SK-N-SH (cell line): ENCODE results near the gene RBM47. TPM values are rescaled to one million over a fixed set of nuclear protein-coding genes. Genes with fewer than 3 reads are reported as not detected.
A peak's percentile ranks its signal among the peaks of the same experiment; 100 is the strongest.

Experiments used
- CTCF ChIA-PET: fragments of 300-600, 350-600 bp; formaldehyde crosslinking; extraction: SDS; loops from one replicate; lab custom pipeline; 2021; lab: Yijun Ruan, JAX
- POLR2A ChIA-PET: fragments of 350-600 bp; sonication (Branson Sonifier 250); formaldehyde crosslinking; extraction: SDS; loops from one replicate; lab custom pipeline; 2020; ENCODE audit warnings: antibody characterized with exemption, inconsistent platforms; lab: Yijun Ruan, JAX
- DNase-seq: peaks from one replicate; pipeline ENCODE4 v3.0.0; 2012
- H2AFZ ChIP-seq: fragments of 200-600 bp; sonication (generic); 2 replicates; pipeline ENCODE4 v1.8.1; 2016; ENCODE audit warnings: antibody characterized with exemption, mild to moderate bottlenecking, low read depth
- H3F3A ChIP-seq: fragments of 200-600 bp; sonication (generic); replicated peaks from 2 replicates; pipeline ENCODE3; 2016; ENCODE audit warnings: antibody characterized with exemption, mild to moderate bottlenecking; ENCODE audit not compliant: insufficient read depth
- H3K27ac ChIP-seq, 2 experiments: fragments of 200-500 bp in 1 of 2; fragments of 200-600 bp in 1 of 2; sonication (Bioruptor generic) in 1 of 2; sonication (generic), shearing (Covaris generic) in 1 of 2; 2 replicates each; pipeline versions ENCODE4 v1.5.1 to v1.6.1; 2014 to 2016; ENCODE audit warnings: low read depth in 2 of 2, inconsistent platforms in 1 of 2, low read length in 1 of 2, mild to moderate bottlenecking in 1 of 2, mixed read lengths in 1 of 2
- H3K27me3 ChIP-seq: fragments of 200-600 bp; sonication (generic), shearing (Covaris generic); 2 replicates; pipeline ENCODE4 v1.6.1; 2016; ENCODE audit warnings: mixed run types; ENCODE audit not compliant: insufficient read depth
- H3K36me3 ChIP-seq, 2 experiments: fragments of 200-500 bp in 1 of 2; fragments of 200-600 bp in 1 of 2; sonication (Bioruptor generic) in 1 of 2; sonication (generic) in 1 of 2; replicated peaks in 1 of 2; 2 replicates each; pipeline versions ENCODE3 to v1.5.1; 2014 to 2016; ENCODE audit warnings: low read length in 1 of 2, mild to moderate bottlenecking in 1 of 2; ENCODE audit not compliant: insufficient read depth in 2 of 2, control insufficient read depth in 1 of 2
- H3K4me1 ChIP-seq, 2 experiments: fragments of 200-500 bp in 1 of 2; fragments of 200-600 bp in 1 of 2; sonication (Bioruptor generic) in 1 of 2; sonication (generic), shearing (Covaris generic) in 1 of 2; 2 replicates each; pipeline versions ENCODE4 v1.5.1 to v1.6.1; 2014 to 2016; ENCODE audit warnings: low read depth in 1 of 2, low read length in 1 of 2, mixed run types in 1 of 2; ENCODE audit not compliant: insufficient read depth in 2 of 2, control insufficient read depth in 1 of 2
- H3K4me2 ChIP-seq: fragments of 200-600 bp; sonication (generic), shearing (Covaris generic); 2 replicates; pipeline ENCODE4 v1.6.1; 2017; ENCODE audit warnings: mixed run types
- H3K4me3 ChIP-seq, 2 experiments: fragments of 200-500 bp in 1 of 2; fragments of 200-600 bp in 1 of 2; sonication (Bioruptor generic) in 1 of 2; sonication (generic), shearing (Covaris generic) in 1 of 2; 2 replicates each; pipeline versions ENCODE4 v1.5.1 to v1.8.1; 2014 to 2016; ENCODE audit warnings: low read depth in 2 of 2, inconsistent platforms in 1 of 2, low read length in 1 of 2, mild to moderate bottlenecking in 1 of 2, mixed read lengths in 1 of 2, moderate library complexity in 1 of 2
- H3K79me2 ChIP-seq: fragments of 200-600 bp; sonication (generic); 2 replicates; pipeline ENCODE4 v1.8.1; 2017; ENCODE audit warnings: mild to moderate bottlenecking; ENCODE audit not compliant: insufficient read depth
- H3K9ac ChIP-seq: fragments of 200-600 bp; sonication (generic); 2 replicates; pipeline ENCODE4 v1.6.1; 2017; ENCODE audit warnings: mixed run types
- H3K9me2 ChIP-seq: fragments of 200-600 bp; sonication (generic); 2 replicates; pipeline ENCODE4 v1.6.1; 2017; ENCODE audit warnings: mixed run types
- H3K9me3 ChIP-seq: fragments of 200-600 bp; sonication (generic); 2 replicates; pipeline ENCODE4 v1.6.1; 2017; ENCODE audit warnings: mixed run types, mild to moderate bottlenecking, moderate library complexity
- H4K20me1 ChIP-seq: fragments of 200-600 bp; sonication (generic); 2 replicates; pipeline ENCODE4 v1.6.1; 2017; ENCODE audit warnings: mild to moderate bottlenecking, mixed run types; ENCODE audit not compliant: insufficient read depth
- ELF1 ChIP-seq: IDR thresholded peaks from 2 replicates; pipeline ENCODE4 v1.4.0; 2012
- EZH2phosphoT487 ChIP-seq: fragments of 200-600 bp; sonication (generic); IDR thresholded peaks from 2 replicates; pipeline ENCODE4 v1.6.1; 2017; ENCODE audit warnings: low read depth, mixed run types, mild to moderate bottlenecking, antibody characterized with exemption, moderate library complexity, borderline replicate concordance
- FOSL2 ChIP-seq: IDR thresholded peaks from 2 replicates; pipeline ENCODE4 v1.4.0; 2012; ENCODE audit warnings: low read depth, mild to moderate bottlenecking, moderate library complexity, borderline replicate concordance
- GATA2 ChIP-seq: sonication (generic); formaldehyde crosslinking; IDR thresholded peaks from 2 replicates; pipeline ENCODE4 v1.5.0; 2020; ENCODE audit warnings: mild to moderate bottlenecking, missing genetic modification reagents
- MEF2A ChIP-seq: IDR thresholded peaks from 2 replicates; pipeline ENCODE4 v1.4.0; 2012; ENCODE audit warnings: low read depth, borderline replicate concordance
- MXI1 ChIP-seq: IDR thresholded peaks from 2 replicates; pipeline ENCODE4 v1.6.1; 2012; ENCODE audit warnings: mild to moderate bottlenecking, low read depth, low read length, improper control_type of control experiment
- NRF1 ChIP-seq: IDR thresholded peaks from 2 replicates; pipeline ENCODE4 v1.6.1; 2012; ENCODE audit warnings: low read depth, mild to moderate bottlenecking, low read length
- POLR2AphosphoS5 ChIP-seq: IDR thresholded peaks from 2 replicates; pipeline ENCODE4 v1.6.1; 2012; ENCODE audit warnings: low read depth, low read length
- RCOR1 ChIP-seq: fragments of 150-350 bp; IDR thresholded peaks from 2 replicates; pipeline ENCODE4 v1.6.1; 2017; ENCODE audit warnings: antibody characterized with exemption, low read length
- REST ChIP-seq: IDR thresholded peaks from 2 replicates; pipeline ENCODE4 v1.6.1; 2012; ENCODE audit warnings: mild to moderate bottlenecking, low read depth, low read length, moderate library complexity
- SIN3A ChIP-seq: IDR thresholded peaks from 2 replicates; pipeline ENCODE4 v1.6.1; 2012; ENCODE audit warnings: low read depth, mild to moderate bottlenecking, low read length, moderate library complexity, borderline replicate concordance
- TCF12 ChIP-seq: IDR thresholded peaks from 2 replicates; pipeline ENCODE4 v1.4.0; 2012
- YY1 ChIP-seq: IDR thresholded peaks from 2 replicates; pipeline ENCODE4 v1.4.0; 2012; ENCODE audit warnings: low read depth, mild to moderate bottlenecking
- ZBTB33 ChIP-seq: IDR thresholded peaks from 2 replicates; pipeline ENCODE4 v1.4.0; 2012; ENCODE audit warnings: low read depth, borderline replicate concordance
- WGBS: methylation state at CpG from one replicate; pipeline ENCODE4 v1.1.6; 2017; ENCODE audit warnings: low lambda C conversion rate; 5-methylcytosine and 5-hydroxymethylcytosine counted together
- polyA plus RNA-seq, 3 experiments: library from polyadenylated mRNA; depleted of rRNA; stranded (reverse); fragments of >200 nt; gene quantifications; 2 replicates each; pipeline ENCODE4 v1.2.3, GENCODE V29; 2012
- TF ChIP-seq, protein P1 (sequence below): IDR thresholded peaks from 2 replicates; pipeline ENCODE4; 2012
- TF ChIP-seq, protein P2 (sequence below): IDR thresholded peaks from 2 replicates; pipeline ENCODE4 v1.4.0; 2012; ENCODE audit warnings: low read depth, borderline replicate concordance
- TF ChIP-seq, protein P3 (sequence below): IDR thresholded peaks from 2 replicates; pipeline ENCODE4 v1.4.0; 2012; ENCODE audit warnings: low read depth
- TF ChIP-seq, protein P4 (sequence below): fragments of 150-350 bp; IDR thresholded peaks from 2 replicates; pipeline ENCODE4 v1.6.1; 2017; ENCODE audit warnings: antibody characterized with exemption, low read length, low read depth, borderline replicate concordance
- TF ChIP-seq, protein P5 (sequence below): fragments of 150-350 bp; IDR thresholded peaks from 2 replicates; pipeline ENCODE4 v1.6.1; 2016; ENCODE audit warnings: mild to moderate bottlenecking, low read depth, low read length

RBM47 gene
- polyA plus RNA-seq, 1 of the 3 experiments (the other 2 are of a cell fraction), result 6.8 TPM

GRCh38 chr4:40672528-40673522 lies 43.2 kb upstream of the RBM47 start (continued):
- TF ChIP-seq, protein P1, sequence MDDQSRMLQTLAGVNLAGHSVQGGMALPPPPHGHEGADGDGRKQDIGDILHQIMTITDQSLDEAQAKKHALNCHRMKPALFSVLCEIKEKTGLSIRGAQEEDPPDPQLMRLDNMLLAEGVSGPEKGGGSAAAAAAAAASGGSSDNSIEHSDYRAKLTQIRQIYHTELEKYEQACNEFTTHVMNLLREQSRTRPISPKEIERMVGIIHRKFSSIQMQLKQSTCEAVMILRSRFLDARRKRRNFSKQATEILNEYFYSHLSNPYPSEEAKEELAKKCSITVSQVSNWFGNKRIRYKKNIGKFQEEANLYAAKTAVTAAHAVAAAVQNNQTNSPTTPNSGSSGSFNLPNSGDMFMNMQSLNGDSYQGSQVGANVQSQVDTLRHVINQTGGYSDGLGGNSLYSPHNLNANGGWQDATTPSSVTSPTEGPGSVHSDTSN, result peak; percentile 38; the same call in 1 of the 2 replicates
- no peak for TF ChIP-seq RCOR1
- TF ChIP-seq, protein P2, sequence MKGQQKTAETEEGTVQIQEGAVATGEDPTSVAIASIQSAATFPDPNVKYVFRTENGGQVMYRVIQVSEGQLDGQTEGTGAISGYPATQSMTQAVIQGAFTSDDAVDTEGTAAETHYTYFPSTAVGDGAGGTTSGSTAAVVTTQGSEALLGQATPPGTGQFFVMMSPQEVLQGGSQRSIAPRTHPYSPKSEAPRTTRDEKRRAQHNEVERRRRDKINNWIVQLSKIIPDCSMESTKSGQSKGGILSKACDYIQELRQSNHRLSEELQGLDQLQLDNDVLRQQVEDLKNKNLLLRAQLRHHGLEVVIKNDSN, result no peak
- TF ChIP-seq, protein P3, sequence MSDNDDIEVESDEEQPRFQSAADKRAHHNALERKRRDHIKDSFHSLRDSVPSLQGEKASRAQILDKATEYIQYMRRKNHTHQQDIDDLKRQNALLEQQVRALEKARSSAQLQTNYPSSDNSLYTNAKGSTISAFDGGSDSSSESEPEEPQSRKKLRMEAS, result peak; percentile 46; the same call in 1 of the 2 replicates
- no peak for TF ChIP-seq MEF2A
- TF ChIP-seq, protein P4, sequence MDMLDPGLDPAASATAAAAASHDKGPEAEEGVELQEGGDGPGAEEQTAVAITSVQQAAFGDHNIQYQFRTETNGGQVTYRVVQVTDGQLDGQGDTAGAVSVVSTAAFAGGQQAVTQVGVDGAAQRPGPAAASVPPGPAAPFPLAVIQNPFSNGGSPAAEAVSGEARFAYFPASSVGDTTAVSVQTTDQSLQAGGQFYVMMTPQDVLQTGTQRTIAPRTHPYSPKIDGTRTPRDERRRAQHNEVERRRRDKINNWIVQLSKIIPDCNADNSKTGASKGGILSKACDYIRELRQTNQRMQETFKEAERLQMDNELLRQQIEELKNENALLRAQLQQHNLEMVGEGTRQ, result no peak
- TF ChIP-seq YY1, result no peak
- peak; percentile 70 for TF ChIP-seq TCF12
- TF ChIP-seq SIN3A, result no peak
- TF ChIP-seq ELF1, result no peak
- no peak for TF ChIP-seq EZH2phosphoT487
- TF ChIP-seq, all 33 proteins: peak for 6

DNA sequence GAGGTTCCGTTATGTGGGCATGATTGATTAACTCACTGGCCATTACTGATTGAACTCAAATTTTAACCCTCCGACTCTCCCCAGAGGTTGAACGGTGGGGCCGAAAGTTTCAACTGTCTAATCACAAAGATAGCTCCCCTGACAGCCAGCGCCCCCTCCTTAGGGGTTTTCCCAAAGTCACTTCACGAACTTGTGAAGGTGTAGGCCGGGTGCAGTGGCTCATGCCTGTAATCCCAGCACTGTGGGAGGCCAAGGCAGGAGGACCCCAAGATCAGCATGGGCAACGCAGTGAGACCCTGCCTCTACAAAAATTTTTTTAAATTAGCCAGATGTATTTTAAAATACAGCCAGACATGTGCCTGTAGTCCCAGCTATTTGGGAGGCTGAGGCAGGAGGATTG lies 39.8 kb upstream of the RBM47 start:
- no peaks in the 10 kb centered on the region for H4K20me1 ChIP-seq
- no peak for DNase-seq
- H3K27ac ChIP-seq, result no peak overlapping the region
- H3K4me3 ChIP-seq, result no peak overlapping the region
- no peaks in the 10 kb centered on the region for H3K27me3 ChIP-seq
- TF ChIP-seq ZBTB33 (no peak), MEF2A (no peak), MXI1 (no peak), EZH2phosphoT487 (no peak), GATA2 (CRISPR knock-in tag) (no peak), FOSL2 (no peak), RCOR1 (no peak), NRF1 (no peak), REST (no peak), POLR2AphosphoS5 (no peak)
- TF ChIP-seq, protein P5, sequence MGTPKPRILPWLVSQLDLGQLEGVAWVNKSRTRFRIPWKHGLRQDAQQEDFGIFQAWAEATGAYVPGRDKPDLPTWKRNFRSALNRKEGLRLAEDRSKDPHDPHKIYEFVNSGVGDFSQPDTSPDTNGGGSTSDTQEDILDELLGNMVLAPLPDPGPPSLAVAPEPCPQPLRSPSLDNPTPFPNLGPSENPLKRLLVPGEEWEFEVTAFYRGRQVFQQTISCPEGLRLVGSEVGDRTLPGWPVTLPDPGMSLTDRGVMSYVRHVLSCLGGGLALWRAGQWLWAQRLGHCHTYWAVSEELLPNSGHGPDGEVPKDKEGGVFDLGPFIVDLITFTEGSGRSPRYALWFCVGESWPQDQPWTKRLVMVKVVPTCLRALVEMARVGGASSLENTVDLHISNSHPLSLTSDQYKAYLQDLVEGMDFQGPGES, result no peak
- TF ChIP-seq, protein P3, result no peak
- H3K4me1 ChIP-seq, result peaks cover 0 to 14% of the 10 kb centered on the region in 2 experiments; a peak in 2 of 4 replicates
- no peak overlapping the region for H3K4me2 ChIP-seq
- no peaks in the 10 kb centered on the region for H3K36me3 ChIP-seq
- H3K9me3 ChIP-seq, result no peaks in the 10 kb centered on the region
- no peaks in the 10 kb centered on the region for H3K79me2 ChIP-seq
- 96% methylated on average over 8 of the region's 8 CpGs for WGBS
- H3F3A ChIP-seq, result peaks cover 5% of the 10 kb centered on the region
- no peak overlapping the region for H3K9ac ChIP-seq
- no peaks in the 10 kb centered on the region for H3K9me2 ChIP-seq
- ChIA-PET CTCF (no interaction called here), POLR2A (no interaction called here)
- H2AFZ ChIP-seq, result no peak overlapping the region
